GM23248 (cell line): ENCODE measurements around the gene PKP3.

Source experiments
- EZH2 ChIP-seq: fragments of 200-600 bp; sonication (generic); IDR thresholded peaks from 2 replicates; pipeline ENCODE4 v1.6.1; 2018; ENCODE audit warnings: antibody characterized with exemption, mild to moderate bottlenecking; ENCODE audit not compliant: insufficient read depth, poor library complexity, severe bottlenecking
- EZH2phosphoT487 ChIP-seq: fragments of 200-600 bp; sonication (generic); IDR thresholded peaks from 2 replicates; pipeline ENCODE4 v1.6.1; 2018; ENCODE audit warnings: antibody characterized with exemption, moderate library complexity, mild to moderate bottlenecking, low read depth; ENCODE audit not compliant: insufficient read depth

DNA sequence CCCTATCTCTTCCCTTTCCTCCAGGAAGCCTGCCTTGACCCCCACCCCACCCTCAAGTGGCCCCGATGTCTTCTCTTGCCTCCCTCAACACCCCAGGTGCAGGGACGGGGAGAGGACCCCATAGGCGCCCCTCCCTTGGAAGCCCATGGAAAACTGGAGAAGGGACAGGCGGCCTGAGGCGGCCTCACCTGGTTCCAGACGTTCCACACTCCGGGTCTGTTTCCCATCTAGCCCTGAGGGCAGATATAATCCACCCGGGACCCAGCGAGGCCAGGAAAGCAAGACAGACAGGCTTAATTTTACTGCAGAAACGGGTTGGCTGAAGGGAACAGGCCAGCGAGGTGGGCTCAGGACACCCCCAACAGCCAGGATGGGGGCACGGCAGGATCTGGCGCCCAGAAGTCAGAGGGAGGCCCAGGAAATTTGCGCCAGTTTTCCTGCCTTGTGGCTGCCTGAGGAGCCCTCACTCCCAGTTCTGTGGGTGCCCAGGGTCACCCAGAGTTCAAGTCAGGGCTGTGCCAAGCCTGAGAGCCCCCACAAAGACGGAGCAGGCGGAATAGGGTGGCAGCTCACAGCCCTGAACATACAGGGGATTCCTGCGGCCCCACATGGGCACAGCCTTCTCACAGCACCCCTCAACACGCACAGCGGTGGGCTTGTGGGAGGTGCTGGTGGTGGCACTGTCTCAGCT is 23.8 kb downstream of the PKP3 start:
- TF ChIP-seq EZH2, result no peak
- no peak for TF ChIP-seq EZH2phosphoT487
